Hepatocyte (in vitro differentiated cells): ENCODE results near the gene PLXND1. TPM values are rescaled to one million over a fixed set of nuclear protein-coding genes. Genes with fewer than 3 reads are reported as not detected.

Source experiments
- DNase-seq: peaks from one replicate; pipeline ENCODE4 v3.0.0-alpha.2; 2016; ENCODE audit warnings: low spot score
- H2AFZ ChIP-seq: fragments of 200-600 bp; sonication (generic); 2 replicates; pipeline ENCODE4 v1.6.0; 2016; ENCODE audit warnings: antibody characterized with exemption, mild to moderate bottlenecking
- H3K27ac ChIP-seq: fragments of 200-600 bp; sonication (generic); 2 replicates; pipeline ENCODE4 v1.5.1; 2016; ENCODE audit warnings: mild to moderate bottlenecking
- H3K27me3 ChIP-seq: fragments of 200-600 bp; sonication (generic); 2 replicates; pipeline ENCODE4 v1.6.1; 2016
- H3K36me3 ChIP-seq: fragments of 200-600 bp; sonication (generic); replicated peaks from 2 replicates; pipeline ENCODE4 v1.5.1; 2016; ENCODE audit warnings: low read depth; ENCODE audit not compliant: insufficient read depth
- H3K4me1 ChIP-seq: fragments of 200-600 bp; sonication (generic); 2 replicates; pipeline ENCODE4 v1.5.1; 2016; ENCODE audit warnings: mild to moderate bottlenecking, moderate library complexity; ENCODE audit not compliant: insufficient read depth
- H3K4me2 ChIP-seq: fragments of 200-600 bp; sonication (generic); 2 replicates; pipeline ENCODE4 v1.6.0; 2016
- H3K4me3 ChIP-seq: fragments of 200-600 bp; sonication (generic); 2 replicates; pipeline ENCODE4 v1.5.1; 2016; ENCODE audit warnings: mild to moderate bottlenecking
- H3K79me2 ChIP-seq: fragments of 200-600 bp; sonication (generic); 2 replicates; pipeline ENCODE4 v1.6.0; 2017; ENCODE audit warnings: mild to moderate bottlenecking
- H3K9me2 ChIP-seq: fragments of 200-600 bp; sonication (generic); replicated peaks from 2 replicates; pipeline ENCODE4 v1.6.0; 2017; ENCODE audit warnings: mild to moderate bottlenecking; ENCODE audit not compliant: insufficient read depth
- H3K9me3 ChIP-seq: fragments of 200-600 bp; sonication (generic); 2 replicates; pipeline ENCODE4 v1.5.1; 2016; ENCODE audit warnings: low read depth, mild to moderate bottlenecking
- H4K20me1 ChIP-seq: fragments of 200-600 bp; sonication (generic); 2 replicates; pipeline ENCODE4 v1.6.0; 2016; ENCODE audit warnings: mild to moderate bottlenecking; ENCODE audit not compliant: insufficient read depth, poor library complexity, severe bottlenecking
- CTCF ChIP-seq: fragments of 200-600 bp; sonication (generic); IDR thresholded peaks from 2 replicates; pipeline ENCODE4 v1.5.1; 2016; ENCODE audit warnings: antibody characterized with exemption, mild to moderate bottlenecking; ENCODE audit not compliant: poor library complexity
- EZH2 ChIP-seq: fragments of 200-600 bp; sonication (generic); IDR thresholded peaks from 2 replicates; pipeline ENCODE4 v1.6.1; 2016; ENCODE audit warnings: antibody characterized with exemption, mild to moderate bottlenecking, borderline replicate concordance
- EZH2phosphoT487 ChIP-seq: fragments of 200-600 bp; sonication (generic); IDR thresholded peaks from one replicate; pipeline ENCODE4 v1.6.1; 2018; ENCODE audit warnings: antibody characterized with exemption, mild to moderate bottlenecking, low read depth, moderate library complexity; ENCODE audit not compliant: unreplicated experiment, severe bottlenecking
- WGBS: methylation state at CpG from one replicate; pipeline ENCODE4 v1.1.6; 2016; ENCODE audit warnings: low lambda C conversion rate; ENCODE audit errors: missing lambda C conversion rate; 5-methylcytosine and 5-hydroxymethylcytosine counted together
- polyA plus RNA-seq: library from polyadenylated mRNA; unstranded; fragments of >200 nt; fragmentation: Nextera tagmentation; extraction: Ambion mirVana; gene quantifications from 2 replicates; pipeline ENCODE4 v1.2.1, GENCODE V29; 2016
- total RNA-seq: library from RNA; depleted of rRNA; stranded (reverse); fragments of >200 nt; gene quantifications from 2 replicates; pipeline ENCODE4 v1.2.3, GENCODE V29; 2014

PLXND1 gene
- total and polyA plus RNA-seq, 2 experiments from 2014 or later = 36.3 to 45.3 TPM

- Histone ChIP-seq H3K9me3 (no peaks in the 10 kb centered on the region), H3K9me2 (no peaks in the 10 kb centered on the region), H3K4me2 (no peak overlapping the region), H3K27me3 (no peaks in the 10 kb centered on the region), H3K36me3 (no peaks in the 10 kb centered on the region), H2AFZ (no peak overlapping the region), H3K4me1 (peaks cover 5% of the 10 kb centered on the region), H3K4me3 (no peak overlapping the region), H4K20me1 (no peaks in the 10 kb centered on the region), H3K79me2 (no peaks in the 10 kb centered on the region), H3K27ac (no peak overlapping the region)
- DNase-seq = no peak
- WGBS = 76% methylated on average over 5 of the region's 5 CpGs
- TF ChIP-seq EZH2 = no peak
- TF ChIP-seq EZH2phosphoT487 = no peak
- no peak for TF ChIP-seq CTCF
Observed at GRCh38 chr3:129616713-129617112, 10.2 kb upstream of the PLXND1 start.

- Histone ChIP-seq H4K20me1 (no peaks in the 10 kb centered on the region), H2AFZ (no peak overlapping the region), H3K4me2 (no peak overlapping the region), H3K79me2 (no peaks in the 10 kb centered on the region), H3K9me2 (no peaks in the 10 kb centered on the region), H3K9me3 (no peaks in the 10 kb centered on the region), H3K27ac (no peak overlapping the region), H3K4me3 (no peak overlapping the region), H3K4me1 (peaks cover 7% of the 10 kb centered on the region), H3K27me3 (no peaks in the 10 kb centered on the region), H3K36me3 (no peaks in the 10 kb centered on the region)
- TF ChIP-seq EZH2phosphoT487 = no peak
- no peak for TF ChIP-seq EZH2
- no peak for TF ChIP-seq CTCF
- 87% methylated on average over 8 of the region's 8 CpGs for WGBS
- DNase-seq = no peak
Observed at GRCh38 chr3:129616291-129616690, 9.8 kb upstream of the PLXND1 start.

DNA sequence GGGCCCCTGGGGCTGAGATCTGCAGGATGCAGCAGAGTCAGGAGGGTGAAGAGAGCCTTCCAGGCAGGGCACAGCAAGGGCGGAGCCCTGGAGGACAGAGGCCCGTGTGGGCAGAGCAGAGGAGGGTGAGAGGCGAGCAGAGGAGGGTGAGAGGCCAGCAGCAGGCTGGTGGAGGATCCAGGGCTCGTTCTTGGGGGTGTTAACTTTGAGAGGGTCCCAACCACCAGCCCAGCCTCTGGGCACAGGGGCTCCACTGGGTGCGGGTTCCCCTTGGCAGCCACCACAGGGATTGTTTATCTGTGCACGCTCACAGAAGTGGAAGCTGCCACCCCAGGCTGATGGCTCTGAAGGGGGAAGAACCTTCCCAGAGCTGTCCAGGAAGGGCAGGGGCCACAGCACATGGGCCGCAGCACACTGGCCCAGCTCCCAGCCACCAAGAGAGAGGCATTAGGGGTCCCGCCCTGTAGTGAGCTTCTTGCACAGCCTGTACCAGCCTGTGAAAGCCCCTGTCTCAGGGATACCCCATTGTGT lies 9.3 kb upstream of the PLXND1 start:
- H3K4me1 ChIP-seq = peaks cover 7% of the 10 kb centered on the region
- no peak overlapping the region for H3K27ac ChIP-seq
- no peak for DNase-seq
- H3K4me3 ChIP-seq = no peak overlapping the region
- H3K36me3 ChIP-seq = no peaks in the 10 kb centered on the region
- H4K20me1 ChIP-seq = no peaks in the 10 kb centered on the region
- no peaks in the 10 kb centered on the region for H3K9me2 ChIP-seq
- no peaks in the 10 kb centered on the region for H3K27me3 ChIP-seq
- no peak overlapping the region for H2AFZ ChIP-seq
- no peak for TF ChIP-seq EZH2
- H3K79me2 ChIP-seq = no peaks in the 10 kb centered on the region
- WGBS = 93% methylated on average over 8 of the region's 8 CpGs
- H3K9me3 ChIP-seq = no peaks in the 10 kb centered on the region
- no peak overlapping the region for H3K4me2 ChIP-seq

DNA sequence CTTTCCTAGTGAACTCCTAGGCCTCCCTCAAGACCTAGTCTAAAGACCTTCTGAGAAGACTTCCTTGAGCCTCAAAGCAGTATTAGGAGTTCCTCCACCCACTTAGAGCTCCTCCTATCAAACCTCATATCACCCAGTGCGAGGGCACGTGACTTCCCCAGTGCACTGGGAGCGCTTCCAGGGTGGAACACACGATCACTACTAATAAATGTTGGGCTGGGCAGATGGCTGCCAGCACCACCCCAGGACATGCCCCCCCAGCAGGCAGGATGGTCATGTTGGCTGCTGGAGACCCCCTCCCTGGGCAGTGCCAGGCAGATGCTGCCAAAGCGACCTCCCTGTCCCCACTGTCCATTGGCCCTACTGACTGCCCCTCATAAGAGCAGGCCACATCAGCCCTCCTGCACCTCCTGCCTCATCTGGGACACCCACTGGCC lies 8.5 kb upstream of the PLXND1 start:
- Histone ChIP-seq H2AFZ (no peak overlapping the region), H3K4me2 (no peak overlapping the region), H3K36me3 (no peaks in the 10 kb centered on the region), H3K4me1 (peaks cover 7% of the 10 kb centered on the region), H3K4me3 (no peak overlapping the region), H4K20me1 (no peaks in the 10 kb centered on the region), H3K27me3 (no peaks in the 10 kb centered on the region), H3K9me2 (no peaks in the 10 kb centered on the region), H3K9me3 (no peaks in the 10 kb centered on the region), H3K27ac (no peak overlapping the region), H3K79me2 (no peaks in the 10 kb centered on the region)
- DNase-seq = no peak
- WGBS = 76% methylated on average over 5 of the region's 5 CpGs
- TF ChIP-seq CTCF (no peak), EZH2 (no peak), EZH2phosphoT487 (no peak)
